Glomerular endothelial cell (primary cell): ENCODE results near the gene FARP1. TPM values are rescaled to one million over a fixed set of nuclear protein-coding genes. Genes with fewer than 3 reads are reported as not detected.
"Not testable (repeated sequence)": the region's sequence is repeated elsewhere in the genome, so short reads cannot be mapped to it uniquely, and the experiment has no call there.

Source experiments
- DNase-seq: peaks from one replicate; pipeline ENCODE4 v3.0.0-alpha.2; 2011; ENCODE audit warnings: low read depth, low spot score; ENCODE audit errors: extremely low read depth
- total RNA-seq: library from RNA; depleted of rRNA; stranded (reverse); fragments of >200 nt; gene quantifications from 2 replicates; pipeline ENCODE4 v1.2.3, GENCODE V29; 2015

The FARP1 gene
- total RNA-seq, 1 donor from 2014 or later: 64.9 TPM

- DNase-seq: no peak
Measured at GRCh38 chr13:98349731-98350305, 206.9 kb downstream of the FARP1 start.

- no peak for DNase-seq
Measured at GRCh38 chr13:98350746-98351330, 207.9 kb downstream of the FARP1 start.

GRCh38 chr13:98351636-98352035, 208.7 kb downstream of the FARP1 start:
- no peak for DNase-seq

- DNase-seq: no peak
Measured at GRCh38 chr13:98352226-98352625, 209.3 kb downstream of the FARP1 start.

GRCh38 chr13:98353750-98354149, 210.9 kb downstream of the FARP1 start:
- no peak for DNase-seq

GRCh38 chr13:98358937-98359336, 216.0 kb downstream of the FARP1 start:
- DNase-seq: no peak

- DNase-seq: no peak
Measured at GRCh38 chr13:98360545-98360944, 217.7 kb downstream of the FARP1 start.

- no peak for DNase-seq
Measured at GRCh38 chr13:98363326-98363725, 220.4 kb downstream of the FARP1 start.

GRCh38 chr13:98364179-98364578, 221.3 kb downstream of the FARP1 start:
- DNase-seq: no peak

GRCh38 chr13:98364647-98365046, 221.8 kb downstream of the FARP1 start:
- DNase-seq: no peak

GRCh38 chr13:98365302-98365701, 222.4 kb downstream of the FARP1 start:
- no peak for DNase-seq

- no peak for DNase-seq
Measured at GRCh38 chr13:98366010-98366409, 223.1 kb downstream of the FARP1 start.

- DNase-seq: no peak
Measured at GRCh38 chr13:98366443-98366842, 223.5 kb downstream of the FARP1 start.

GRCh38 chr13:98366959-98367358, 224.1 kb downstream of the FARP1 start:
- DNase-seq: no peak

GRCh38 chr13:98368019-98368418, 225.1 kb downstream of the FARP1 start:
- DNase-seq: no peak

GRCh38 chr13:98369520-98369919, 226.6 kb downstream of the FARP1 start:
- DNase-seq: not testable (repeated sequence)

GRCh38 chr13:98370261-98370660, 227.4 kb downstream of the FARP1 start:
- no peak for DNase-seq

GRCh38 chr13:98370806-98371515, 228.1 kb downstream of the FARP1 start:
- DNase-seq: no peak

- DNase-seq: no peak
Measured at GRCh38 chr13:98371516-98372023, 228.7 kb downstream of the FARP1 start.

GRCh38 chr13:98372876-98373275, 230.0 kb downstream of the FARP1 start:
- no peak for DNase-seq

- DNase-seq: no peak
Measured at GRCh38 chr13:98374750-98375149, 231.9 kb downstream of the FARP1 start.
